OCI-LY1 (cell line): ENCODE results near the gene PTX4.

Experiments
- H2AFZ ChIP-seq: fragments of 200-600 bp; sonication (generic), shearing (Covaris generic); 2 replicates; pipeline ENCODE4 v1.6.0; 2014; ENCODE audit warnings: antibody characterized with exemption, mild to moderate bottlenecking, low read length
- H3F3A ChIP-seq: fragments of 200-600 bp; sonication (generic), shearing (Covaris generic); 2 replicates; pipeline ENCODE4 v1.6.0; 2014; ENCODE audit warnings: mild to moderate bottlenecking, antibody characterized with exemption, low read length, moderate library complexity; ENCODE audit not compliant: insufficient read depth
- H3K27ac ChIP-seq: fragments of 200-600 bp; sonication (generic); 2 replicates; pipeline ENCODE4 v1.5.1; 2014; ENCODE audit warnings: low read length, mixed run types, mild to moderate bottlenecking, low read depth; ENCODE audit not compliant: poor library complexity, severe bottlenecking
- H3K27me3 ChIP-seq: fragments of 200-600 bp; sonication (generic); 2 replicates; pipeline ENCODE4 v1.6.0; 2014; ENCODE audit warnings: antibody characterized with exemption, mild to moderate bottlenecking, low read length, moderate library complexity; ENCODE audit not compliant: insufficient read depth
- H3K36me3 ChIP-seq: fragments of 200-600 bp; sonication (generic); 2 replicates; pipeline ENCODE4 v1.6.1; 2014; ENCODE audit warnings: mild to moderate bottlenecking, antibody characterized with exemption, low read length, moderate library complexity, mixed read lengths; ENCODE audit not compliant: insufficient read depth
- H3K4me1 ChIP-seq: fragments of 200-600 bp; sonication (generic); 2 replicates; pipeline ENCODE4 v1.5.1; 2014; ENCODE audit warnings: mild to moderate bottlenecking, low read length, moderate library complexity; ENCODE audit not compliant: insufficient read depth, severe bottlenecking
- H3K4me2 ChIP-seq: fragments of 200-600 bp; sonication (generic), shearing (Covaris generic); 2 replicates; pipeline ENCODE4 v1.6.1; 2014; ENCODE audit warnings: low read length
- H3K4me3 ChIP-seq: fragments of 200-600 bp; sonication (generic); 2 replicates; pipeline ENCODE4 v1.5.1; 2014; ENCODE audit warnings: low read length, low read depth, mild to moderate bottlenecking, mixed read lengths; ENCODE audit not compliant: poor library complexity, severe bottlenecking
- H3K79me2 ChIP-seq: fragments of 200-600 bp; shearing (Covaris generic); 2 replicates; pipeline ENCODE4 v1.6.1; 2016; ENCODE audit warnings: mixed run types, low read length, mixed read lengths; ENCODE audit not compliant: insufficient read depth
- H3K9ac ChIP-seq: fragments of 200-600 bp; sonication (generic), shearing (Covaris generic); 2 replicates; pipeline ENCODE4 v1.6.1; 2014; ENCODE audit warnings: mild to moderate bottlenecking, low read length, mixed read lengths
- H3K9me2 ChIP-seq: fragments of 200-600 bp; sonication (generic), shearing (Covaris generic); 2 replicates; pipeline ENCODE4 v1.6.1; 2014; ENCODE audit warnings: low read depth, mild to moderate bottlenecking, low read length, mixed read lengths
- H3K9me3 ChIP-seq: fragments of 200-600 bp; shearing (Covaris generic); 2 replicates; pipeline ENCODE4 v1.6.1; 2014; ENCODE audit warnings: low read length, mixed read lengths
- H4K20me1 ChIP-seq: fragments of 200-600 bp; sonication (generic), shearing (Covaris generic); 2 replicates; pipeline ENCODE4 v1.6.0; 2016; ENCODE audit warnings: mild to moderate bottlenecking, low read length; ENCODE audit not compliant: insufficient read depth
- EZH2 ChIP-seq: fragments of 200-600 bp; sonication (generic), shearing (Covaris generic); IDR thresholded peaks from 2 replicates; pipeline ENCODE4 v1.8.0; 2017; ENCODE audit warnings: borderline replicate concordance, mixed run types, mild to moderate bottlenecking, antibody characterized with exemption, low read length, moderate library complexity, mixed read lengths
- TF ChIP-seq, protein P1 (sequence below): fragments of 200-600 bp; sonication (generic), shearing (Covaris generic); IDR thresholded peaks from 2 replicates; pipeline ENCODE4 v1.5.1; 2017; ENCODE audit warnings: mild to moderate bottlenecking, antibody characterized with exemption, low read length, moderate library complexity, mixed read lengths

PTX4 gene

DNA sequence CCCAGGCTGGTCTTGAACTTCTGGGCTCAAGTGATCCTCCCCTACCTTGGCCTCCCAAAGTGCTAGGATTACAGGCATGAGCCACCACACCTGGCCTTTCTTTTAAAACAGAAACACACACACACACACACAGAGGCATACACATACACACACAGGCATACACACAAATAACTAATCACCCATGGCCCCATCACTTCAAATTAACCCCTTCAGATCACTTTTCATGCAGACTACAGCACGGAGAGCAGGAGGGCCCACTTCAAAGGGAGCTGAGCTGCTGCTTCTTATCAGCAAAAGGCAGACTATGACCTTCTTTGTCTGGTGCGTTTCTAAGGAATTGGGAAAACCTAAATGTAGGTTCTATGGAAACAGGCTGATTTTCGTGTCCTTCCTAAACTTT is 15.8 kb downstream of the PTX4 start:
- H3K9me3 ChIP-seq = no peaks in the 10 kb centered on the region
- peaks cover 15% of the 10 kb centered on the region for H3K79me2 ChIP-seq
- H3K27ac ChIP-seq = no peak overlapping the region
- no peaks in the 10 kb centered on the region for H3K9me2 ChIP-seq
- H3K9ac ChIP-seq = no peak overlapping the region
- H3F3A ChIP-seq = no peaks in the 10 kb centered on the region
- peaks cover 27% of the 10 kb centered on the region for H3K4me1 ChIP-seq
- TF ChIP-seq, protein P1, sequence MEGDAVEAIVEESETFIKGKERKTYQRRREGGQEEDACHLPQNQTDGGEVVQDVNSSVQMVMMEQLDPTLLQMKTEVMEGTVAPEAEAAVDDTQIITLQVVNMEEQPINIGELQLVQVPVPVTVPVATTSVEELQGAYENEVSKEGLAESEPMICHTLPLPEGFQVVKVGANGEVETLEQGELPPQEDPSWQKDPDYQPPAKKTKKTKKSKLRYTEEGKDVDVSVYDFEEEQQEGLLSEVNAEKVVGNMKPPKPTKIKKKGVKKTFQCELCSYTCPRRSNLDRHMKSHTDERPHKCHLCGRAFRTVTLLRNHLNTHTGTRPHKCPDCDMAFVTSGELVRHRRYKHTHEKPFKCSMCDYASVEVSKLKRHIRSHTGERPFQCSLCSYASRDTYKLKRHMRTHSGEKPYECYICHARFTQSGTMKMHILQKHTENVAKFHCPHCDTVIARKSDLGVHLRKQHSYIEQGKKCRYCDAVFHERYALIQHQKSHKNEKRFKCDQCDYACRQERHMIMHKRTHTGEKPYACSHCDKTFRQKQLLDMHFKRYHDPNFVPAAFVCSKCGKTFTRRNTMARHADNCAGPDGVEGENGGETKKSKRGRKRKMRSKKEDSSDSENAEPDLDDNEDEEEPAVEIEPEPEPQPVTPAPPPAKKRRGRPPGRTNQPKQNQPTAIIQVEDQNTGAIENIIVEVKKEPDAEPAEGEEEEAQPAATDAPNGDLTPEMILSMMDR = no peak
- no peak for TF ChIP-seq EZH2
- H4K20me1 ChIP-seq = no peaks in the 10 kb centered on the region
- no peak overlapping the region for H2AFZ ChIP-seq
- H3K4me3 ChIP-seq = no peak overlapping the region
- H3K27me3 ChIP-seq = no peaks in the 10 kb centered on the region
- no peaks in the 10 kb centered on the region; the same call in 1 of the 2 replicates for H3K36me3 ChIP-seq
- H3K4me2 ChIP-seq = no peak overlapping the region

DNA sequence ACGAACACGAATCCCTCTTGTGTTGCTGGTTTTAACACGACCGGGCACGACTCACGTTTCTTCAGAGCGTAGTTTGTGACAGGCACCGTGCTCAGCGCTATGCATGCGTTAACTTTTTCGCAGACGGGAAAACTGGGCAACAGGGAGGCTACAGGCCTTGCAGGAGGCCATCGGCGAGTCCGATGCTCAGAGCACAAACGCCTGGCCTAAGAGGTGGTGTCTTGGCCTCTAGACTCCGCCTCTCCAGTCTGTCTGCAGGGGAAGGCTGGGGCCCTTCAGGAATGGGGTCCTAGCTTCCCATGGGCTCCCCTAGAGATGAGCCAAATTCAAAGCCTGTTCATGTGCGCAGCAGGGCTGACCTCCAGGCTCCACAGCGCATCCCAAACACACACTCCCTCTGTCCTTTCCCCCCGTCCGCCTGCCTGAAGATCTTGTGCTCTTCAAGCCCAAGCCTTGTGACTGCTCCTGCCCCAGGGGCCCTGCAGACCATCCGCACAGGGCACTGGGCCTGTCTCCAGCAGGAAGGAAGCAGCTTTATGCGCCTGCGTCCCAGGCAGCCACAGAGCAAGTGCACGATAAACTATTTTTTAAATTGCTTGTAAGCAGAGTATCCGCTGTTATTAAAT is 17.1 kb downstream of the PTX4 start:
- H3K27me3 ChIP-seq = no peaks in the 10 kb centered on the region
- no peaks in the 10 kb centered on the region for H3K9me2 ChIP-seq
- TF ChIP-seq, protein P1 = no peak
- no peak for TF ChIP-seq EZH2
- H3K4me2 ChIP-seq = no peak overlapping the region
- no peak overlapping the region for H3K4me3 ChIP-seq
- H3F3A ChIP-seq = no peaks in the 10 kb centered on the region
- H3K9ac ChIP-seq = no peak overlapping the region
- H3K4me1 ChIP-seq = peaks cover 27% of the 10 kb centered on the region
- no peak overlapping the region for H3K27ac ChIP-seq
- H3K36me3 ChIP-seq = no peaks in the 10 kb centered on the region; the same call in 1 of the 2 replicates
- peaks cover 15% of the 10 kb centered on the region for H3K79me2 ChIP-seq
- no peaks in the 10 kb centered on the region for H3K9me3 ChIP-seq
- H2AFZ ChIP-seq = no peak overlapping the region
- H4K20me1 ChIP-seq = no peaks in the 10 kb centered on the region

- no peaks in the 10 kb centered on the region for H3K27me3 ChIP-seq
- peaks cover 25% of the 10 kb centered on the region for H3K4me1 ChIP-seq
- H3K9me2 ChIP-seq = no peaks in the 10 kb centered on the region
- no peaks in the 10 kb centered on the region for H3K9me3 ChIP-seq
- H2AFZ ChIP-seq = no peak overlapping the region
- TF ChIP-seq, protein P1 = no peak
- H4K20me1 ChIP-seq = no peaks in the 10 kb centered on the region
- no peak overlapping the region for H3K9ac ChIP-seq
- H3F3A ChIP-seq = no peaks in the 10 kb centered on the region
- no peaks in the 10 kb centered on the region; the same call in 1 of the 2 replicates for H3K36me3 ChIP-seq
- no peak overlapping the region for H3K4me2 ChIP-seq
- peaks cover 15% of the 10 kb centered on the region for H3K79me2 ChIP-seq
- H3K27ac ChIP-seq = no peak overlapping the region
- no peak overlapping the region for H3K4me3 ChIP-seq
Measured at GRCh38 chr16:1470481-1471251, 18.1 kb downstream of the PTX4 start.
